ENCODE measurements around the gene STK25.

GRCh38 chr2:241481687-241482086 is 26.7 kb downstream of the STK25 start:
- TF ChIP-seq CTCF (IDR thresholded peaks at IDR 0.05 in 8 of 11, conservative IDR thresholded peaks at IDR 0.05 in 3 of 11) (no peak), POLR2A (IDR thresholded peaks at IDR 0.05) (no peak)
